HEK293 (cell line): Measurements from ENCODE around the gene UBASH3B.
A peak's percentile ranks its signal among the peaks of the same experiment; 100 is the strongest.
"Not testable (repeated sequence)": the region's sequence is repeated elsewhere in the genome, so short reads cannot be mapped to it uniquely, and the experiment has no call there.

Experiments used
- CTCF ChIA-PET: fragments of 350-600 bp; formaldehyde crosslinking; extraction: SDS; loops from one replicate; lab custom pipeline; 2021; ENCODE audit warnings: antibody characterized with exemption; lab: Yijun Ruan, JAX
- POLR2A ChIA-PET: fragments of 300-600 bp; formaldehyde crosslinking; extraction: SDS; loops from one replicate; lab custom pipeline; 2020; ENCODE audit warnings: antibody characterized with exemption, inconsistent platforms; lab: Yijun Ruan, JAX
- H3K27ac ChIP-seq: fragments of 200-500 bp; sonication (Bioruptor generic); 2 replicates; pipeline ENCODE4 v1.5.1; 2014; ENCODE audit warnings: low read depth, low read length, control low read depth, inconsistent platforms; ENCODE audit errors: extremely low read depth
- H3K36me3 ChIP-seq, 2 experiments: fragments of 200-500 bp in 1 of 2; sonication (Bioruptor generic) in 1 of 2; 1 replicate in 1 of 2; 2 replicates in 1 of 2; pipeline ENCODE4 v1.5.1; 2014 to 2017; ENCODE audit warnings: inconsistent platforms in 2 of 2, low read length in 2 of 2; ENCODE audit not compliant: control insufficient read depth in 2 of 2, insufficient read depth in 1 of 2
- H3K4me1 ChIP-seq: fragments of 200-500 bp; sonication (Bioruptor generic); 2 replicates; pipeline ENCODE4 v1.5.1; 2014; ENCODE audit warnings: mild to moderate bottlenecking, low read length, inconsistent platforms; ENCODE audit not compliant: control insufficient read depth, insufficient read depth
- H3K4me3 ChIP-seq: 2 replicates; pipeline ENCODE4 v1.5.1; 2011; ENCODE audit warnings: low read depth, mild to moderate bottlenecking, control low read depth, low read length, moderate library complexity
- H3K9me3 ChIP-seq: fragments of 200-500 bp; sonication (Bioruptor generic); 2 replicates; pipeline ENCODE4 v1.5.1; 2014; ENCODE audit warnings: low read depth, low read length, inconsistent platforms; ENCODE audit not compliant: control insufficient read depth, insufficient read depth
- ATF2 ChIP-seq: fragments of 450-650 bp; formaldehyde crosslinking; IDR thresholded peaks from 2 replicates; pipeline ENCODE4 v1.5.1; 2016; ENCODE audit warnings: missing biosample characterization, missing genetic modification characterization, low read depth
- CTCF ChIP-seq: fragments of 450-650 bp; formaldehyde crosslinking; IDR thresholded peaks from 2 replicates; pipeline ENCODE4 v1.5.1; 2016; ENCODE audit warnings: missing biosample characterization, missing genetic modification characterization
- HOXA7 ChIP-seq: sonication (generic); formaldehyde crosslinking; IDR thresholded peaks from 2 replicates; pipeline ENCODE4 v1.8.1; 2022; ENCODE audit warnings: missing genetic modification reagents, borderline replicate concordance
- KLF9 ChIP-seq: fragments of 450-650 bp; formaldehyde crosslinking; IDR thresholded peaks from 2 replicates; pipeline ENCODE4 v1.5.1; 2016; ENCODE audit warnings: missing biosample characterization, missing genetic modification characterization, low read depth
- ZNF2 ChIP-seq: fragments of 450-650 bp; formaldehyde crosslinking; IDR thresholded peaks from 2 replicates; pipeline ENCODE4 v1.5.1; 2016; ENCODE audit warnings: missing biosample characterization, missing genetic modification characterization
- ZNF341 ChIP-seq: fragments of 450-650 bp; formaldehyde crosslinking; IDR thresholded peaks from 2 replicates; pipeline ENCODE4; 2016; ENCODE audit warnings: low read depth, missing biosample characterization, missing genetic modification characterization
- ZNF416 ChIP-seq: fragments of 450-650 bp; formaldehyde crosslinking; IDR thresholded peaks from 2 replicates; pipeline ENCODE4 v1.5.1; 2016; ENCODE audit warnings: missing biosample characterization, missing genetic modification characterization
- ZNF449 ChIP-seq: fragments of 450-650 bp; formaldehyde crosslinking; IDR thresholded peaks from 2 replicates; pipeline ENCODE4 v1.5.1; 2017; ENCODE audit warnings: missing biosample characterization, mild to moderate bottlenecking, missing genetic modification characterization, moderate library complexity
- ZNF530 ChIP-seq: fragments of 450-650 bp; formaldehyde crosslinking; IDR thresholded peaks from 2 replicates; pipeline ENCODE4 v1.5.1; 2016; ENCODE audit warnings: low read depth, missing biosample characterization, missing genetic modification characterization
- ZNF544 ChIP-seq: fragments of 450-650 bp; formaldehyde crosslinking; IDR thresholded peaks from 2 replicates; pipeline ENCODE4 v1.5.0; 2017; ENCODE audit warnings: missing biosample characterization, missing genetic modification characterization
- ZNF639 ChIP-seq: fragments of 450-650 bp; formaldehyde crosslinking; IDR thresholded peaks from 2 replicates; pipeline ENCODE4 v1.5.1; 2016; ENCODE audit warnings: missing biosample characterization, missing genetic modification characterization
- TF ChIP-seq, protein P1 (sequence below): fragments of 450-650 bp; formaldehyde crosslinking; IDR thresholded peaks from 2 replicates; pipeline ENCODE4 v1.5.1; 2017; ENCODE audit warnings: missing biosample characterization, missing genetic modification characterization

The UBASH3B gene

GRCh38 chr11:122823564-122823963, 168.0 kb downstream of the UBASH3B start:
- no peaks in the 10 kb centered on the region for H3K9me3 ChIP-seq
- POLR2A ChIA-PET = no interaction called here
- H3K27ac ChIP-seq = no peak overlapping the region
- no peaks in the 10 kb centered on the region for H3K4me1 ChIP-seq
- H3K4me3 ChIP-seq = no peak overlapping the region
- no peaks in the 10 kb centered on the region for H3K36me3 ChIP-seq
- CTCF ChIA-PET = interaction anchor here (0.7 kb wide), 1 partner anchor 191 kb away, joined by 3 read pairs; no protein-coding TSS in a partner anchor
- TF ChIP-seq ZNF544 (tag by site-specific recombination) (no peak), ZNF530 (tag by site-specific recombination) (peak; percentile 95)

GRCh38 chr11:122829371-122829770, 173.8 kb downstream of the UBASH3B start:
- CTCF ChIA-PET, H3K36me3 ChIP-seq, POLR2A ChIA-PET, H3K27ac ChIP-seq, H3K4me1 ChIP-seq, H3K4me3 ChIP-seq, H3K9me3 ChIP-seq: not testable (repeated sequence)

DNA sequence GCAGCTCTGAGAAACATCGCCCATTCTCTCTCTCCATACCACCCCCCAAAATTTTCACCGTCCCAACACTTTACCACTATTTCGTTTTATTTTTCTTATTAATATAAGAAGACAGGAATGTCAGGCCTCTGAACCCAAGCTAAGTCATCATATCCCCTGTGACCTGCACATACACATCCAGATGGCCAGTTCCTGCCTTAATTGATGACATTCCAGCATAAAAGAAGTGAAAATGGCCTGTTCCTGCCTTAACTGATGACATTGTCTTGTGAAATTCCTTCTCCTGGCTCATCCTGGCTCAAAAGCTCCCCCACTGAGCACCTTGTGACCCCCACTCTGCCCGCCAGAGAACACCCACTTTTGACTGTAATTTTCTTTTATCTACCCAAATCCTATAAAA, 176.8 kb downstream of the UBASH3B start:
- H3K4me3 ChIP-seq, H3K36me3 ChIP-seq, POLR2A ChIA-PET, H3K4me1 ChIP-seq, H3K9me3 ChIP-seq, H3K27ac ChIP-seq: not testable (repeated sequence)
- CTCF ChIA-PET = interaction anchor here (0.6 to 1.8 kb wide), 3 partner anchors 21 to 223 kb away, joined by 3 to 13 read pairs (median 7); no protein-coding TSS in a partner anchor

DNA sequence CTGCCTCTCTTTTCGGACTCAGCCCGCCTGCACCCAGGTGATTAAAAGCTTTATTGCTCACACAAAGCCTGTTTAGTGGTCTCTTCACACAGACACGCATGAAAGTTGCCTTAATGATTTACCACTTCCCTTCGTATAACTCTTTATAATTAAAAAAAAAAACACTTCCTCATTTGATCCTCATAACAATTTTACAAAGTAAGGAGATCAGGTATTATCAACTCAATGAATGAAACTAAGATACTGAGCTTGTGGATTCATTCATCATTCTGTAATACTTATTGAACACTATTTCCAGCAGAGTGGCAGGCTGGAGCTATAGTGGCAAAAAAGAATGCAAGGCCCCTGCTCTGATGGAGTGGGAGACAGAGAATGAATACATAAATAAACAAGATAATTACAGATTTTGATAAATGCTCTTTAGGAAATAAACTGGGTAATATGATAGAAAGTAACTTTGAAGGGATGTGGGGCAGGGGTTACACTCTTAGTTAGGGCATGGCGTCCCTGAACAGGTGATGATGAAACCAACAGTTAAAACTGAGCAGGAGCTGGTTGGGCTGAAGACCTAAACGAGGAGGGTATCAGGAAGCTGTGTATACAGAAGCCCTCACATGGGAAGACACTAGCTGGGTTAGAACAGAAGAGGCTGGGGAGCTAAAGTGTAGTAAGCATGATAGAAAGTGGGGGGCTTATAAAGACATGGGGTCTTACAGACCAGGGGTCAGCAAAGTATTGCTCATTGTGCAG, 177.4 kb downstream of the UBASH3B start:
- CTCF ChIA-PET = interaction anchor here (0.6 to 1.8 kb wide), 11 partner anchors 15 to 1585 kb away, joined by 3 to 13 read pairs (median 3); no protein-coding TSS in a partner anchor
- no peak overlapping the region for H3K4me3 ChIP-seq
- no peaks in the 10 kb centered on the region for H3K36me3 ChIP-seq
- H3K27ac ChIP-seq = no peak overlapping the region
- no peaks in the 10 kb centered on the region for H3K9me3 ChIP-seq
- no peak for TF ChIP-seq ZNF2 (tag by site-specific recombination)
- TF ChIP-seq ZNF416 = no peak
- peak; percentile 84 for TF ChIP-seq ZNF449 (tag by site-specific recombination)
- no peaks in the 10 kb centered on the region for H3K4me1 ChIP-seq
- POLR2A ChIA-PET = no interaction called here

DNA sequence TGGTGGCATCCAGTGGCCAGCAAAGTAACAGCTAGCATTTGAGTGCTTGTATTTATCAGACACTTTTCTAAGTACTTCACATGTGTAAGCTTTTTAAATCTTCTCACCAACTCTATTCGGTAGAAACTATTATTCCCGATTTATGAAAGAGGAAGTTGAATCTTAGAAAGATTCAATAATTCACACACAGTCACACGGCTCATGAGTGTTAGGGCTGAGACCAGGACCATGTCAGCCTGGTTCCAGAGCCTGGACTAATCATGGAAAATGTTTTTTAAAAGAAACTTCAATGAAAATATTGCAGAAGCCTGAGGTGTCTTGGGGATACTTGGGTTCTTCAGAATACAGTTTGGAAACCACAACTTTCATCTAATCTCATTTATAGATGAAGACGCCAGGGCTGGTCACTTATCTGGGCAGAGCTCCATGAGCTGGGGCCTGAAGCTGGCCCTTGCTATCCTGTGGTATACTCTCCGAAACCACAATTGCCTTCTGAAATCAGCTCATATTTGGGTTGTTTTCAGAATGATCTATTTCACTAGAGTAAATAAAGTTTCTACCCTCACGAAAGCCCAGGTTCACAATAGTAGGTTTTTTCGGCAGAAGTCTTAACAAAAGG, 178.4 kb downstream of the UBASH3B start:
- Histone ChIP-seq H3K36me3 (no peaks in the 10 kb centered on the region), H3K9me3 (no peaks in the 10 kb centered on the region), H3K4me3 (no peak overlapping the region), H3K4me1 (no peaks in the 10 kb centered on the region), H3K27ac (no peak overlapping the region)
- TF ChIP-seq KLF9 (no peak), HOXA7 (CRISPR knock-in tag) (no peak), ZNF639 (tag by site-specific recombination) (no peak), ZNF341 (tag by site-specific recombination) (no peak), ATF2 (tag by site-specific recombination) (no peak), CTCF (no peak)
- TF ChIP-seq, protein P1, sequence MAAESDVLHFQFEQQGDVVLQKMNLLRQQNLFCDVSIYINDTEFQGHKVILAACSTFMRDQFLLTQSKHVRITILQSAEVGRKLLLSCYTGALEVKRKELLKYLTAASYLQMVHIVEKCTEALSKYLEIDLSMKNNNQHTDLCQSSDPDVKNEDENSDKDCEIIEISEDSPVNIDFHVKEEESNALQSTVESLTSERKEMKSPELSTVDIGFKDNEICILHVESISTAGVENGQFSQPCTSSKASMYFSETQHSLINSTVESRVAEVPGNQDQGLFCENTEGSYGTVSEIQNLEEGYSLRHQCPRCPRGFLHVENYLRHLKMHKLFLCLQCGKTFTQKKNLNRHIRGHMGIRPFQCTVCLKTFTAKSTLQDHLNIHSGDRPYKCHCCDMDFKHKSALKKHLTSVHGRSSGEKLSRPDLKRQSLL (tag by site-specific recombination) = no peak
- ChIA-PET POLR2A (no interaction called here), CTCF (interaction anchor here (0.7 to 1.8 kb wide), 5 partner anchors 13 to 53 kb away, joined by 3 to 13 read pairs (median 3); no protein-coding TSS in a partner anchor)
